ENCODE data around the gene UBE2QL1.

DNA sequence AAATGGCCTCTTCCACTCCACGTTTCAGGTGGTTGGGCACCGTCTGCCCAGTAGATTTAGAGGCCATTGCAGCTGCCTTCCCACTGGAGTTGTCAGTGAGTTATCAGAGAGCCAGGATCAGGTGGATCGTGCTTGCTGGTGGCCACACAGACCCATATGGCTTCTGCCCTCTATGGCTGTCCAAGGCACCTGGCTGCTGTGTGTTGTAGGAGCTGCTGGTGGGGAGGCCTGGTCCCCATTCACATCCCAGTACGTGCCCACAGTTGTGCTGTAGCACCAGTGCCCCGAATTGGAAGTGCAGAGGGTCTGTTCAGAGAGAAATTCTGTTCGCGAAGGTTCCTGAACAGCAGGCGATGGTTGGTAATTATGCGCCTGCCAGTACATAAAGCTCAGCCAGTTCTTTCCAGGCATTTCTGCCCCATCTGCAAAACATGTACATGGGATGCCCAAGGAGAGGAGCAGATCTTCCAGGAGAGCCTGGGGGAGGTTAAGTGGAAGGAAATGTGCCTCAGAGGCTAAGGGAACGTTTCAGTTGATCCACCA lies 41.1 kb downstream of the UBE2QL1 start:
- TF ChIP-seq CTCF (IDR thresholded peaks at IDR 0.05) (no peak), POLR2AphosphoS5 (IDR thresholded peaks at IDR 0.05) (no peak), POLR2A (IDR thresholded peaks at IDR 0.05) (no peak), EP300 (IDR thresholded peaks at IDR 0.05) (no peak)
